Measurements from ENCODE around the gene CMTM2.
"Not testable (repeated sequence)": the region's sequence is repeated elsewhere in the genome, so short reads cannot be mapped to it uniquely, and the experiment has no call there.

CMTM2 gene

DNA sequence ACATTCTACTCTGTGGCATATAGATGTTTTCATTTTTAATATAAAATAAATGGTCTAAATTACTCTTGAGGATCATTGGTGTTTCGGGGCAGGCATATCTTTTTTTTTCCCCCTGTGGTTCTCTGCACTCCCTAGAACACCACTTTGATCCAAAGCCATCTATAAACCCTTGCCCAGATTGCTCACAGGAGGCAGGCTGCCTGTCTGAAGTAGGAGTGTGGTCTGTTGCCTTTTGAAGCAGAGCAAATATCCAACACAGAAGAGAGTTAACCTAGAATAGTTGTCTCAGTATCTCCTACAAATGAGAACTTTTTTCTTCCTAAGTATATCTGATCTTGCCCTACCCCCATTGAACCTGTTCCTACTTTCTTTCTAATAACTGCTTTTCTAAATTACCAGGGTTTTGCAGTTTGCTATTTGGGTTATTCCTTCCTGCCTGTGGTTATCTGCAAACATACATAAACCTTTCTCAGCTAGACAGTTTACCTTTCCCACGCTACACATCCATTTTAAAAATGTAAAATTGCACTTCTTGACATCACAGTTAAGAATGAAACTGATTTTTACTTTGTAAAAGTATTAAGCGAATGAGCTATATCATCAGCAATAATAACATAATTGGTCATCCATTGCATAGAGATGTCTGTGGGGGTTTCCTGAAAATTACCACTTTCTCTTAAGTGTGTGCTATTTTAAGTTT is 17.7 kb upstream of the CMTM2 start:
- TF ChIP-seq, protein P1, sequence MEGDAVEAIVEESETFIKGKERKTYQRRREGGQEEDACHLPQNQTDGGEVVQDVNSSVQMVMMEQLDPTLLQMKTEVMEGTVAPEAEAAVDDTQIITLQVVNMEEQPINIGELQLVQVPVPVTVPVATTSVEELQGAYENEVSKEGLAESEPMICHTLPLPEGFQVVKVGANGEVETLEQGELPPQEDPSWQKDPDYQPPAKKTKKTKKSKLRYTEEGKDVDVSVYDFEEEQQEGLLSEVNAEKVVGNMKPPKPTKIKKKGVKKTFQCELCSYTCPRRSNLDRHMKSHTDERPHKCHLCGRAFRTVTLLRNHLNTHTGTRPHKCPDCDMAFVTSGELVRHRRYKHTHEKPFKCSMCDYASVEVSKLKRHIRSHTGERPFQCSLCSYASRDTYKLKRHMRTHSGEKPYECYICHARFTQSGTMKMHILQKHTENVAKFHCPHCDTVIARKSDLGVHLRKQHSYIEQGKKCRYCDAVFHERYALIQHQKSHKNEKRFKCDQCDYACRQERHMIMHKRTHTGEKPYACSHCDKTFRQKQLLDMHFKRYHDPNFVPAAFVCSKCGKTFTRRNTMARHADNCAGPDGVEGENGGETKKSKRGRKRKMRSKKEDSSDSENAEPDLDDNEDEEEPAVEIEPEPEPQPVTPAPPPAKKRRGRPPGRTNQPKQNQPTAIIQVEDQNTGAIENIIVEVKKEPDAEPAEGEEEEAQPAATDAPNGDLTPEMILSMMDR (IDR thresholded peaks at IDR 0.05; ENCODE audit: control extremely low read depth, extremely low read depth, low read depth, missing control alignments): no peak
- POLR2A ChIA-PET: no interaction called here
- CTCF ChIA-PET: interaction anchor here (0.9 to 4.5 kb wide), 6 partner anchors 9 to 307 kb away, joined by 3 to 33 read pairs (median 6); partner anchors contain the start of genes CKLF and TK2

DNA sequence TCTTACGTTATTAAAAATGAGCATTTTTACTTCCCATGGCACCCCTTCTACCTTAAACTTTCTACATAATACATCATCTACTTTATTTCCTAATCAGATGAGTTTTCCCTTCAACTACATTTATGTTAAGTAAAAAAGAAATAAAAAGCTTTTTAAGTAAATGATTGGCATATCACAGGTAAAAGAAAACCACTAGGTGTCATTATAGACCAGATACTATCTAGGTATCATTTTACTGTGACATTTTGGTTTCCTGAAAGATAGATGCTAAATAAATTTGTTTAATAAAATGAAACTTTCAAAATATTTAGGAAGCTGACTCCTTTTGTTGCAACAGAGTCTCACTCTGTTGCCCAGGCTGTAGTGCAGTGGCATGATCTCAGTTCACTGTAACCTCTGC is 16.9 kb upstream of the CMTM2 start:
- POLR2A ChIA-PET: no interaction called here
- TF ChIP-seq, protein P1 (IDR thresholded peaks at IDR 0.05; ENCODE audit: control extremely low read depth, extremely low read depth, low read depth, missing control alignments): no peak
- CTCF ChIA-PET: interaction anchor here (0.9 to 4.5 kb wide), 12 partner anchors 10 to 330 kb away, joined by 3 to 33 read pairs (median 4); partner anchors contain the start of genes CKLF, CMTM2 and TK2
- DNase-seq (ENCODE audit: extremely low spot score): no peak

More for the DNA sequence above, 17.7 kb upstream of the CMTM2 start:
- DNase-seq (ENCODE audit: extremely low spot score): no peak

GRCh38 chr16:66562986-66563385 is 16.3 kb upstream of the CMTM2 start:
- no peak for DNase-seq (ENCODE audit: extremely low spot score)
- TF ChIP-seq, protein P1 (IDR thresholded peaks at IDR 0.05; ENCODE audit: control extremely low read depth, extremely low read depth, low read depth, missing control alignments): no peak
- CTCF ChIA-PET: interaction anchor here (0.7 to 4.5 kb wide), 14 partner anchors 9 to 330 kb away, joined by 3 to 33 read pairs (median 3); partner anchors contain the start of genes CKLF, CMTM2 and TK2
- POLR2A ChIA-PET: no interaction called here

- ChIA-PET CTCF (interaction anchor here (0.7 to 4.5 kb wide), 14 partner anchors 11 to 206 kb away, joined by 3 to 33 read pairs (median 3); partner anchors contain the start of genes CKLF, CMTM2 and TK2), POLR2A (no interaction called here)
- no peak for DNase-seq (ENCODE audit: extremely low spot score)
- TF ChIP-seq, protein P1 (IDR thresholded peaks at IDR 0.05; ENCODE audit: control extremely low read depth, extremely low read depth, low read depth, missing control alignments): no peak
These were observed 15.5 kb upstream of the CMTM2 start for GRCh38 chr16:66563574-66564334.

- no peak for DNase-seq (ENCODE audit: extremely low spot score)
- TF ChIP-seq, protein P1 (IDR thresholded peaks at IDR 0.05; ENCODE audit: control extremely low read depth, extremely low read depth, low read depth, missing control alignments): no peak
- ChIA-PET POLR2A (no interaction called here), CTCF (no interaction called here)
These were observed 13.0 kb upstream of the CMTM2 start, which contains the start of gene CMTM1 for GRCh38 chr16:66566051-66566901. TSS of gene CMTM1 (plus strand) at chr16:66566439. CDS start at chr16:66566514, 75 bp downstream.

GRCh38 chr16:66567270-66567669 is 12.0 kb upstream of the CMTM2 start:
- CTCF ChIA-PET; DNase-seq (ENCODE audit: extremely low spot score); POLR2A ChIA-PET: not testable (repeated sequence)
